Naive thymus-derived CD8-positive, alpha-beta T cell (primary cell): ENCODE measurements around the gene CACNA2D2. TPM values are rescaled to one million over a fixed set of nuclear protein-coding genes. Genes with fewer than 3 reads are reported as not detected.

ENCODE experiments used
- polyA plus RNA-seq, 3 donors: library from polyadenylated mRNA; unstranded; fragments of 300-500 nt; fragmentation: Illumina TruSeq; gene quantifications; one replicate each; pipeline ENCODE4 v1.2.3, GENCODE V29; 2021
- total RNA-seq, 8 experiments: library from RNA in 2 of 8; stranded (reverse) in 2 of 8; gene quantifications; one replicate each; pipeline ENCODE4 v1.2.3 and lab custom pipeline; 2021 to 2026

Gene CACNA2D2
- total and polyA plus RNA-seq, 5 experiments from 2014 or later: 0.40 to 4.9 (median 1.5) TPM

Other genes starting within 250 kb of the CACNA2D2 start
- gene SEMA3B, start 234.5 kb downstream of the CACNA2D2 start, total RNA-seq: 1 to 10 TPM; 1.0 to 1.1 TPM
- gene SEMA3B, start 234.5 kb downstream of the CACNA2D2 start, polyA plus RNA-seq: under 1 TPM in 1 of 3 donors, not detected in 2; 0.09 TPM
- not detected for gene LSMEM2, start 224.5 kb downstream of the CACNA2D2 start, total RNA-seq
- under 1 TPM in 2 of 3 donors, not detected in 1; 0.15 to 0.21 TPM for gene LSMEM2, start 224.5 kb downstream of the CACNA2D2 start, polyA plus RNA-seq
- 10 to 100 TPM; 68.9 TPM for gene IFRD2, start 211.2 kb downstream of the CACNA2D2 start, total RNA-seq
- gene IFRD2, start 211.2 kb downstream of the CACNA2D2 start, polyA plus RNA-seq: 10 to 100 TPM; 59.4 to 69.7 (median 60.7) TPM
- gene HYAL3, start 204.2 kb downstream of the CACNA2D2 start, total RNA-seq: 1 to 10 TPM; 3.2 to 4.7 TPM
- gene HYAL3, start 204.2 kb downstream of the CACNA2D2 start, polyA plus RNA-seq: 1 to 10 TPM; 2.5 to 3.8 (median 3.0) TPM
- gene NAA80, start 204.2 kb downstream of the CACNA2D2 start, total RNA-seq: 10 to 100 TPM; 33.8 to 36.8 TPM
- 10 to 100 TPM; 10.8 to 18.7 (median 17.4) TPM for gene NAA80, start 204.2 kb downstream of the CACNA2D2 start, polyA plus RNA-seq
- under 1 TPM; 0.16 to 0.39 TPM for gene HYAL1, start 200.1 kb downstream of the CACNA2D2 start, total RNA-seq
- gene HYAL1, start 200.1 kb downstream of the CACNA2D2 start, polyA plus RNA-seq: under 1 TPM in 2 of 3 donors, not detected in 1; 0.54 to 0.75 TPM
- 1 to 10 TPM; 2.0 to 2.5 TPM for gene HYAL2, start 180.9 kb downstream of the CACNA2D2 start, total RNA-seq
- gene HYAL2, start 180.9 kb downstream of the CACNA2D2 start, polyA plus RNA-seq: 1 to 10 TPM; 1.8 to 6.1 (median 3.4) TPM
- gene TUSC2, start 175.4 kb downstream of the CACNA2D2 start, total RNA-seq: 10 to 100 TPM; 21.8 to 22.7 TPM
- 10 to 100 TPM; 48.4 to 54.3 (median 53.7) TPM for gene TUSC2, start 175.4 kb downstream of the CACNA2D2 start, polyA plus RNA-seq
- gene RASSF1, start 162.8 kb downstream of the CACNA2D2 start, total RNA-seq: 10 to 100 TPM; 67.3 to 70.8 TPM
- gene RASSF1, start 162.8 kb downstream of the CACNA2D2 start, polyA plus RNA-seq: 10 to 100 TPM; 50.8 to 87.6 (median 68.1) TPM
- 1 to 10 TPM; 3.6 to 4.0 TPM for gene ZMYND10, start 157.9 kb downstream of the CACNA2D2 start, total RNA-seq
- gene ZMYND10, start 157.9 kb downstream of the CACNA2D2 start, polyA plus RNA-seq: not detected
- gene NPRL2, start 152.9 kb downstream of the CACNA2D2 start, total RNA-seq: 10 to 100 TPM; 52.8 to 63.8 TPM
- 10 to 100 TPM; 36.2 to 45.3 (median 36.4) TPM for gene NPRL2, start 152.9 kb downstream of the CACNA2D2 start, polyA plus RNA-seq
- 10 to 100 TPM; 29.7 to 34.5 TPM for gene CYB561D2, start 152.8 kb downstream of the CACNA2D2 start, total RNA-seq
- 10 to 100 TPM; 45.5 to 48.2 (median 47.7) TPM for gene CYB561D2, start 152.8 kb downstream of the CACNA2D2 start, polyA plus RNA-seq
- gene TMEM115, start 144.1 kb downstream of the CACNA2D2 start, total RNA-seq: 10 to 100 TPM; 28.7 to 29.8 TPM
- gene TMEM115, start 144.1 kb downstream of the CACNA2D2 start, polyA plus RNA-seq: 10 to 100 TPM; 15.2 to 29.2 (median 20.3) TPM
- gene C3orf18, start 64.1 kb upstream of the CACNA2D2 start, total RNA-seq: 10 to 100 TPM; 17.7 to 18.4 TPM
- 10 to 100 TPM; 14.1 to 17.3 (median 14.2) TPM for gene C3orf18, start 64.1 kb upstream of the CACNA2D2 start, polyA plus RNA-seq
- 10 to 100 TPM; 65.1 to 67.1 TPM for gene HEMK1, start 65.9 kb upstream of the CACNA2D2 start, total RNA-seq
- gene HEMK1, start 65.9 kb upstream of the CACNA2D2 start, polyA plus RNA-seq: 10 to 100 TPM; 20.2 to 43.1 (median 30.3) TPM
- 1 to 10 TPM; 8.1 to 8.8 TPM for gene CISH, start 108.1 kb upstream of the CACNA2D2 start, total RNA-seq
- gene CISH, start 108.1 kb upstream of the CACNA2D2 start, polyA plus RNA-seq: 100 to 1,000 TPM in 2 of 3 donors, 10 to 100 TPM in 1; 16.3 to 135 (median 100) TPM
- 10 to 100 TPM; 27.5 TPM for gene MAPKAPK3, start 113.5 kb upstream of the CACNA2D2 start, total RNA-seq
- 10 to 100 TPM; 42.4 to 48.2 (median 48.1) TPM for gene MAPKAPK3, start 113.5 kb upstream of the CACNA2D2 start, polyA plus RNA-seq
- gene DOCK3, start 171.3 kb upstream of the CACNA2D2 start, total RNA-seq: 1 to 10 TPM; 1.5 to 1.9 TPM
- under 1 TPM; 0.14 to 0.63 (median 0.22) TPM for gene DOCK3, start 171.3 kb upstream of the CACNA2D2 start, polyA plus RNA-seq